ENCODE data around the gene NCAPH2. TPM values are rescaled to one million over a fixed set of nuclear protein-coding genes. Genes with fewer than 3 reads are reported as not detected.

The NCAPH2 gene
- total and polyA plus RNA-seq, 2 of the 13 experiments (the other 11 are each of a cell fraction or from before 2014, with no cell fraction given), result 28.1 to 64.4 TPM

GRCh38 chr22:50527921-50528681 is 20.1 kb downstream of the NCAPH2 start (continued):
- 0 out of 2 replicates have a peak, but pooled peaks have one; percentile 22 for TF ChIP-seq ZNF326 (CRISPR knock-in tag; IDR thresholded peaks at IDR 0.05; ENCODE audit: borderline replicate concordance)
- no peak for TF ChIP-seq ZSCAN29 (CRISPR knock-in tag; conservative IDR thresholded peaks at IDR 0.05)

- FAIRE-seq (no peak), DNase-seq (ENCODE audit: low spot score) (no peak), ATAC-seq (no peak)
- in situ Hi-C loops (cut with HindIII; ENCODE audit: extremely low pct_ligation_motif_present, low pct_unique_long_range_greater_than_20kb), result no loop called here
- Histone ChIP-seq H3K4me2 (ENCODE audit: low read depth, low read length) (no peak overlapping the region), H3K27me3 (ENCODE audit: control insufficient read depth in 1 of 2, insufficient read depth in 2 of 2, low read length in 2 of 2) (0 out of 5 replicates have a peak, but pooled peaks cover 0 to 4% of the 10 kb centered on the region in 2 experiments), H3K4me1 (ENCODE audit: insufficient read depth, low read length) (peaks cover 72% of the 10 kb centered on the region), H3K79me2 (ENCODE audit: insufficient read depth, low read length) (peaks cover 14% of the 10 kb centered on the region), H3K9me3 (ENCODE audit: low read length) (no peaks in the 10 kb centered on the region), H3K36me3 (replicated peaks in 1 of 2; ENCODE audit: control insufficient read depth in 1 of 2, insufficient read depth in 2 of 2, low read length in 2 of 2) (no peaks in the 10 kb centered on the region), H4K20me1 (ENCODE audit: insufficient read depth, low read length) (peaks cover 8% of the 10 kb centered on the region), H2AFZ (ENCODE audit: low read length) (no peak overlapping the region), H3K9ac (ENCODE audit: insufficient read depth, low read depth, low read length) (no peak overlapping the region), H3K27ac (ENCODE audit: extremely low read length, insufficient read depth, low read length) (no peak overlapping the region), H3K4me3 (replicated peaks in 1 of 3; ENCODE audit: insufficient read depth in 1 of 3, low read depth in 2 of 3, low read length in 3 of 3) (no peak overlapping the region; a peak in 1 of 6 replicates)
- intact Hi-C loops (cut with micrococcal nuclease; ENCODE audit: unreplicated experiment), result loop anchor here (5.0 kb wide), 1 partner anchor 33 kb away; the partner anchor contains the start of gene SYCE3
- POLR2A ChIA-PET, result interaction anchor here (0.9 to 2.5 kb wide), 8 partner anchors 9 to 171 kb away, joined by 3 to 10 read pairs (median 6); partner anchors contain the start of genes KLHDC7B, LMF2, NCAPH2 and SYCE3
- WGBS (ENCODE audit: low lambda C conversion rate), result 59% methylated on average over 3 of the region's 15 CpGs
- CTCF ChIA-PET (ENCODE audit: low intra/inter-chr PET ratio, low total read pairs), result no interaction called here
- BruUV-seq (replicated peaks), result no TSS peak
- 0 out of 2 replicates have a peak, but pooled peaks have one; percentile 17 for TF ChIP-seq FOXM1 (CRISPR knock-in tag; IDR thresholded peaks at IDR 0.05)
- peak; percentile 88 for TF ChIP-seq PRMT3 (CRISPR knock-in tag; IDR thresholded peaks at IDR 0.05; ENCODE audit: borderline replicate concordance, low read depth)
- no peak for TF ChIP-seq TSC22D2 (CRISPR knock-in tag; IDR thresholded peaks at IDR 0.05; ENCODE audit: borderline replicate concordance)
- TF ChIP-seq ZSCAN21 (CRISPR knock-in tag; IDR thresholded peaks at IDR 0.05; ENCODE audit: borderline replicate concordance), result peak; percentile 32; the same call in 1 of the 2 replicates
- peak; percentile 36 for TF ChIP-seq SKI (IDR thresholded peaks at IDR 0.05; ENCODE audit: partially characterized antibody)
- TF ChIP-seq ZNF576 (CRISPR knock-in tag; IDR thresholded peaks at IDR 0.05), result no peak
- TF ChIP-seq NKX3-1 (CRISPR knock-in tag; IDR thresholded peaks at IDR 0.05), result no peak
- TF ChIP-seq TFDP1 (CRISPR knock-in tag; IDR thresholded peaks at IDR 0.05; ENCODE audit: borderline replicate concordance), result peak; percentile 88; the same call in 1 of the 2 replicates
- 0 out of 2 replicates have a peak, but pooled peaks have one; percentile 44 for TF ChIP-seq NFKB2 (CRISPR knock-in tag; IDR thresholded peaks at IDR 0.05; ENCODE audit: borderline replicate concordance)
- 0 out of 2 replicates have a peak, but pooled peaks have one; percentile 64 for TF ChIP-seq ZNF878 (CRISPR knock-in tag; IDR thresholded peaks at IDR 0.05)
- TF ChIP-seq KMT2B (CRISPR knock-in tag; IDR thresholded peaks at IDR 0.05), result no peak
- 0 out of 2 replicates have a peak, but pooled peaks have one; percentile 6 for TF ChIP-seq ZMYM4 (CRISPR knock-in tag; IDR thresholded peaks at IDR 0.05)
- TF ChIP-seq ZNF496 (CRISPR knock-in tag; IDR thresholded peaks at IDR 0.05; ENCODE audit: insufficient replicate concordance), result no peak
- TF ChIP-seq ZMAT3 (CRISPR knock-in tag; conservative IDR thresholded peaks at IDR 0.05), result no peak
- TF ChIP-seq PLSCR1 (CRISPR knock-in tag; IDR thresholded peaks at IDR 0.05; ENCODE audit: borderline replicate concordance), result no peak
- 0 out of 2 replicates have a peak, but pooled peaks have one; percentile 19 for TF ChIP-seq THAP7 (CRISPR knock-in tag; IDR thresholded peaks at IDR 0.05)
These were observed 20.8 kb downstream of the NCAPH2 start for GRCh38 chr22:50528682-50529415.

Measured in HepG2 (cell line).